Melanocyte of skin (primary cell): ENCODE results near the gene PMEPA1. TPM values are rescaled to one million over a fixed set of nuclear protein-coding genes. Genes with fewer than 3 reads are reported as not detected.

Experiments
- total RNA-seq, 2 donors: library from RNA; depleted of rRNA; stranded (reverse); fragments of >200 nt; gene quantifications; 2 replicates each; pipeline ENCODE4 v1.2.3, GENCODE V29; 2012

Gene PMEPA1
- 1 to 10 TPM; 1.3 to 1.7 TPM for total RNA-seq

DNA sequence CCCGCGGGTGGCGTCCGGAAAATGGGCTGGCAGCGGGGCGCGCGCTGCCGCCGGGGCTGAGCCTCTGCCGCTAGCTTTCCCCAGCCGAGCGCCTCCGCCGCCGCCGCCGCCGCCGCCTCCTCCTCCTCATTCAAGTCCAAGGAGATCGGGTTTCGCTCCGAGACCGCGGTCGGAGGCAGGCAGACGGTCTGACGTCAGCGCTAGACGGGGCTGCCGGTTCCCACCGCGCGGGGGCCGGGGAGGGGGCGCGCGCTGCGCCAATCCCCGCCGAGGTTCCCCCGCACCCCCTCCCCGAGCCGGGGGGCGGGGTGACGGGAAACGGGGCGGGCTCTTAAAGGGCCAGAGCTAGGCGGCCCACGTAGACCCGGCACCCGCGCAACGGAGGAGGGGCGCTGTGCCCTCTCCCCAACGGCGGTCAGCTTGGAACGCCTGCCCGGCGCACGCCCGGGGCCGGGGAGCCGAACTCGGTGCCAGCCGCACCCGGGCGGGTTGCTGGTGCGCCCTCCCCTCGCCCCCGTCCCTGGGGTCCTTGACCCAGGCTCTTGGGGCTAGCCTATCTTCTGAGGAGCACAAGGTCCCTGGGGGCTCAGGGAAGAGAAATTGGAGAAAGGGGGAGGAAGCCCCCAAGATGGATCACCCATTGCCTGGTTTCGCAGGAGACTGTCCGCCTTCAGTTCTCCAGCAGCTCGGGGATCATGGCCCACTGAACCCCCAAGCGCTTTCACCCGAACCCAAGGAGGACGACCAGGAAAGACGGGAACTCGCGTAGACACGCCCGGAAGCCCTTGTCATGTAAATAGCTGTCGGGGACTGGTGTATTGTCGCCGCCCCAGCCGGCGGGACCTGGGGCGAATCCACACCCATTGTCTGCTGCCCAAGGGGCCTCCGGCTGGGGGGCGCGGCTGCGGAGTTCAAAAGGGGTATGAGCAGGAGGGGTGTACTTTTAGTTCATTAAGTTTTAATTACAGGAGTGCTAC lies at the start of gene PMEPA1:
Gene PMEPA1 (minus strand): TSS at position 193 of the 977 bp plus-strand sequence. CDS start 433 bp downstream, outside the sequence.

DNA sequence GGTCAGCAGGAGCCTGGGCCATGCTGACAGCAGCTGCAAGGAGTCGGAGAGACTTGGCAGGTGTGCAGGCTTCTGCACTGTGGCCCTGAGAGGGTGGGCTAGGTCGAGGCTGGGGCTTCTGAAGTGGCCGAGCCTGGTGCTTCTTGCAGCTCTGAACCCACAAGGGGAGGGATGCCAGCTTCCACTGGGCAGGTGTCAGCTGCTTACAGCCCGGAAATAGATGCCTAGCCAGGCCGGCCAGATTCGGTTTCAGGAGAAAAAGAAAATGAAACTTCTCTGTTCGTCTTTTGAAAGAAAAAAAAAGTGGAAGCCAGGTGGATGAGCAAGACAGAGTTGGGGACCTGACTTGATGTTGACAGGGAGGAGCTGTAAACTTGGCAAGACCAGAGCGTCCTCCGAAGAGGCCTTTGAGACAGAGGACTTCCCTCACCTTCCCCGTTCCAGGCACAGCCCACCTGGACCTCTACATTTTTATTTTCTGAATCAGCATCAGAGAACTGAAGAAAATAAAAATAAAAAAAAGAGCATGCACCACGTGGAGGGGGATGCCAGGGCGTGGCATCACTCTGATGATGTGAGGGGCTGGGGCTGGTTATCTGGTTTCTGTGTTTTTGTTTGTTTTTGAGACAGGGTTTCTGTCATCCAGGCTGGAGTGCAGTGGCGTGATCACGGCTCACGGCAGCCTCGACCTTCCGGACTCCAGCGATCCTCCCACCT lies 89.4 kb downstream of the PMEPA1 start, which contains the start of gene ZBP1:
Gene ZBP1 (minus strand): TSS at position 153 of the 717 bp plus-strand sequence. CDS start 131 bp downstream, at position 22.

Other genes with a start within 250 kb of the PMEPA1 start
- under 1 TPM in 1 of 2 donors, not detected in 1; under 0.01 TPM for gene CTCFL, start 184.9 kb downstream of the PMEPA1 start, total RNA-seq
- not detected for gene PCK1, start 148.9 kb downstream of the PMEPA1 start, total RNA-seq
- gene ZBP1, start 89.6 kb downstream of the PMEPA1 start, total RNA-seq: not detected